Measurements from ENCODE around the gene SRCIN1.

- no peak for TF ChIP-seq CTCF (IDR thresholded peaks at IDR 0.05)
- no peak for TF ChIP-seq ZFX (IDR thresholded peaks at IDR 0.05; ENCODE audit: borderline replicate concordance)
Measured at GRCh38 chr17:38558728-38559050, 47.1 kb downstream of the SRCIN1 start.

Measured in 22Rv1 (cell line).